SU-DHL-6 (cell line): ENCODE results near the gene CCDC73.

Experiments used
- H2AFZ ChIP-seq: fragments of 200-600 bp; sonication (generic); 2 replicates; pipeline ENCODE4 v1.6.1; 2014; ENCODE audit warnings: low read depth, mild to moderate bottlenecking, moderate library complexity, mixed read lengths, antibody characterized with exemption, low read length; ENCODE audit not compliant: severe bottlenecking
- H3F3A ChIP-seq: fragments of 200-600 bp; shearing (Covaris generic); 2 replicates; pipeline ENCODE4 v1.6.0; 2016; ENCODE audit warnings: antibody characterized with exemption, mild to moderate bottlenecking; ENCODE audit not compliant: insufficient read depth
- H3K27ac ChIP-seq: fragments of 200-600 bp; sonication (generic); 2 replicates; pipeline ENCODE4 v1.5.1; 2016; ENCODE audit warnings: low read depth, mild to moderate bottlenecking, low read length, moderate library complexity, mixed read lengths
- H3K27me3 ChIP-seq: fragments of 200-600 bp; sonication (generic), shearing (Covaris generic); 2 replicates; pipeline ENCODE4 v1.6.0; 2014; ENCODE audit warnings: mild to moderate bottlenecking, low read length
- H3K36me3 ChIP-seq: fragments of 200-600 bp; sonication (generic); 2 replicates; pipeline ENCODE4 v1.6.1; 2014; ENCODE audit warnings: mild to moderate bottlenecking, low read length, mixed read lengths
- H3K4me2 ChIP-seq: fragments of 300-600, 200-600 bp; shearing (Covaris generic), sonication (generic); 2 replicates; pipeline ENCODE4 v1.6.0; 2014; ENCODE audit warnings: low read length, low read depth, mild to moderate bottlenecking; ENCODE audit not compliant: poor library complexity, severe bottlenecking
- H3K4me3 ChIP-seq: fragments of 200-600 bp; sonication (generic); 2 replicates; pipeline ENCODE4 v1.5.1; 2014; ENCODE audit warnings: antibody characterized with exemption, low read length, mild to moderate bottlenecking, mixed read lengths; ENCODE audit not compliant: insufficient read depth, poor library complexity, severe bottlenecking
- H3K79me2 ChIP-seq: fragments of 200-600 bp; sonication (generic); 2 replicates; pipeline ENCODE4 v1.6.1; 2014; ENCODE audit warnings: mild to moderate bottlenecking, low read length, moderate library complexity; ENCODE audit not compliant: insufficient read depth
- H3K9ac ChIP-seq: fragments of 200-600 bp; sonication (generic); 2 replicates; pipeline ENCODE4 v1.7.0; 2014; ENCODE audit warnings: mild to moderate bottlenecking, low read length
- H3K9me2 ChIP-seq: fragments of 200-600 bp; sonication (generic); replicated peaks from 2 replicates; pipeline ENCODE4 v1.6.1; 2014; ENCODE audit warnings: low read length; ENCODE audit not compliant: insufficient read depth
- H3K9me3 ChIP-seq: fragments of 200-600 bp; sonication (generic); 2 replicates; pipeline ENCODE4 v1.6.1; 2014; ENCODE audit warnings: low read length, mixed read lengths; ENCODE audit not compliant: insufficient read depth
- H4K20me1 ChIP-seq: fragments of 200-600 bp; sonication (generic); 2 replicates; pipeline ENCODE4 v1.6.1; 2014; ENCODE audit warnings: low read depth, mild to moderate bottlenecking, antibody characterized with exemption, low read length, moderate library complexity, mixed read lengths
- CTCF ChIP-seq: fragments of 200-600 bp; sonication (generic); IDR thresholded peaks from one replicate; pipeline ENCODE4 v1.5.1; 2017; ENCODE audit warnings: antibody characterized with exemption, mild to moderate bottlenecking, low read length, moderate library complexity; ENCODE audit not compliant: insufficient read depth, poor library complexity, severe bottlenecking
- EZH2phosphoT487 ChIP-seq: fragments of 200-600 bp; sonication (generic), shearing (Covaris generic); conservative IDR thresholded peaks from 2 replicates; pipeline ENCODE4 v1.6.1; 2018; ENCODE audit warnings: mild to moderate bottlenecking, antibody characterized with exemption, low read length, moderate library complexity, mixed read lengths

Gene CCDC73

GRCh38 chr11:32581556-32581955, 212.9 kb downstream of the CCDC73 start:
- no peak overlapping the region for H3K4me3 ChIP-seq
- H3K27me3 ChIP-seq, result no peaks in the 10 kb centered on the region
- TF ChIP-seq EZH2phosphoT487 (no peak), CTCF (no peak)
- no peaks in the 10 kb centered on the region for H3K9me3 ChIP-seq
- no peak overlapping the region for H3K27ac ChIP-seq
- H3K9me2 ChIP-seq, result no peaks in the 10 kb centered on the region
- no peak overlapping the region for H3K9ac ChIP-seq
- no peak overlapping the region for H3K4me2 ChIP-seq
- H4K20me1 ChIP-seq, result no peaks in the 10 kb centered on the region; the same call in 1 of the 2 replicates
- no peaks in the 10 kb centered on the region for H3K36me3 ChIP-seq
- no peaks in the 10 kb centered on the region for H3F3A ChIP-seq
- H2AFZ ChIP-seq, result no peak overlapping the region
- H3K79me2 ChIP-seq, result peaks cover 28% of the 10 kb centered on the region

GRCh38 chr11:32580967-32581366, 213.5 kb downstream of the CCDC73 start:
- Histone ChIP-seq H3K9ac (no peak overlapping the region), H3K4me2 (no peak overlapping the region), H2AFZ (no peak overlapping the region)

DNA sequence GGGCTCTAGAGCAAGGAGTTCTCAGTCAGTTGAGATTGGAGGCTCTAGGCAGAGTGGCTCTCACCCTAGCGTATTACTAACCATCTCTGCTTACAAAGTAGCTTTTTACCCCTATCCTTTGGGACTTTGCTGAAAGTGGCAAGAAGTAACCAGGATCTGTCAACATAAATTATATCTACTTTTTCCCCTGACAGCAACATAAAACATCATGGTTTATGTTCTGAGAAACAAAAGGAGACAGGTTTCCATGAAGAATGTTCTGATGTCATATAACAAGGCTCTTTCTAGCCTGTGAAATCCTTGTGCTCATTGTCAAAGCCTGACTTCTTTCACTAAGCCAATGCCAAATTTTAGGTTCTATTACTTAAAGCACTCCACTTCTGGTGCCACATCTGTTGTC, 218.0 kb downstream of the CCDC73 start:
- Histone ChIP-seq H3K9me2 (no peaks in the 10 kb centered on the region), H3K36me3 (no peaks in the 10 kb centered on the region), H3K4me3 (no peak overlapping the region), H3K27ac (no peak overlapping the region), H3K4me2 (no peak overlapping the region), H3K9me3 (no peaks in the 10 kb centered on the region), H4K20me1 (no peaks in the 10 kb centered on the region), H2AFZ (no peak overlapping the region), H3K27me3 (no peaks in the 10 kb centered on the region), H3K79me2 (no peaks in the 10 kb centered on the region), H3K9ac (no peak overlapping the region), H3F3A (no peaks in the 10 kb centered on the region)
- TF ChIP-seq CTCF, result no peak
- no peak for TF ChIP-seq EZH2phosphoT487

More at GRCh38 chr11:32580967-32581366, 213.5 kb downstream of the CCDC73 start:
- no peaks in the 10 kb centered on the region for H3K9me2 ChIP-seq
- H3K4me3 ChIP-seq, result no peak overlapping the region
- H4K20me1 ChIP-seq, result no peaks in the 10 kb centered on the region; the same call in 1 of the 2 replicates
- H3K27ac ChIP-seq, result no peak overlapping the region
- H3K9me3 ChIP-seq, result no peaks in the 10 kb centered on the region
- H3K36me3 ChIP-seq, result no peaks in the 10 kb centered on the region
- peaks cover 22% of the 10 kb centered on the region for H3K79me2 ChIP-seq
- H3F3A ChIP-seq, result no peaks in the 10 kb centered on the region
- TF ChIP-seq CTCF, result no peak
- TF ChIP-seq EZH2phosphoT487, result no peak
- H3K27me3 ChIP-seq, result no peaks in the 10 kb centered on the region
